GM06990 (cell line): ENCODE data around the gene OR4C6.

Experiments
- DNase-seq: peaks from one replicate; pipeline ENCODE4 v3.0.0-alpha.2; 2011; ENCODE audit not compliant: insufficient read length; ENCODE audit errors: extremely low read depth
- H3K27me3 ChIP-seq: replicated peaks from 2 replicates; pipeline ENCODE4 v1.6.0; 2011; ENCODE audit warnings: low read length; ENCODE audit not compliant: control insufficient read depth, insufficient read depth
- H3K36me3 ChIP-seq: 2 replicates; pipeline ENCODE4 v1.5.1; 2011; ENCODE audit warnings: low read length; ENCODE audit not compliant: control insufficient read depth, insufficient read depth
- H3K4me3 ChIP-seq: replicated peaks from 2 replicates; pipeline ENCODE4 v1.5.1; 2011; ENCODE audit warnings: low read depth, mild to moderate bottlenecking, control low read depth, low read length
- TF ChIP-seq, protein P1 (sequence below): IDR thresholded peaks from 2 replicates; pipeline ENCODE4 v1.5.1; 2011; ENCODE audit warnings: low read length, control low read depth, mild to moderate bottlenecking, inconsistent platforms; ENCODE audit not compliant: insufficient read depth, poor library complexity, severe bottlenecking

The OR4C6 gene

DNA sequence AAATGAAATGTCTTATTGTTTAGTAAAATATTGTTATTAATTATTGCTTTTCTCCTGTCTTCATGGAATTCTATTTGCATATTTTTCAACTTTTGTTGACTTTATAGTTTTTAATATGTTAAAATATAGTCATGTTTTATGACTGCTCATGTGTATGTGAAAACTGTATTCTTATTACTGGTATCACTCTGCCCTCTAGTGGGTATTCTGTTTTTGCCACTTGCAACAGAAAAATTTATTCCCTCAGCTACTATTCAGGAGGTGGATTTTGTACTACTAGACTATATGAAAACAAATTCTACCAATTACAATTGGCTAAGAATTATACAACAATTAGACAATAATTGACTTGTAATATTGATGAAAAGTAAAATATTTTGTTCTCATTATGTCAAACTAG is 45.0 kb downstream of the OR4C6 start:
- H3K36me3 ChIP-seq, result no peaks in the 10 kb centered on the region
- TF ChIP-seq, protein P1, sequence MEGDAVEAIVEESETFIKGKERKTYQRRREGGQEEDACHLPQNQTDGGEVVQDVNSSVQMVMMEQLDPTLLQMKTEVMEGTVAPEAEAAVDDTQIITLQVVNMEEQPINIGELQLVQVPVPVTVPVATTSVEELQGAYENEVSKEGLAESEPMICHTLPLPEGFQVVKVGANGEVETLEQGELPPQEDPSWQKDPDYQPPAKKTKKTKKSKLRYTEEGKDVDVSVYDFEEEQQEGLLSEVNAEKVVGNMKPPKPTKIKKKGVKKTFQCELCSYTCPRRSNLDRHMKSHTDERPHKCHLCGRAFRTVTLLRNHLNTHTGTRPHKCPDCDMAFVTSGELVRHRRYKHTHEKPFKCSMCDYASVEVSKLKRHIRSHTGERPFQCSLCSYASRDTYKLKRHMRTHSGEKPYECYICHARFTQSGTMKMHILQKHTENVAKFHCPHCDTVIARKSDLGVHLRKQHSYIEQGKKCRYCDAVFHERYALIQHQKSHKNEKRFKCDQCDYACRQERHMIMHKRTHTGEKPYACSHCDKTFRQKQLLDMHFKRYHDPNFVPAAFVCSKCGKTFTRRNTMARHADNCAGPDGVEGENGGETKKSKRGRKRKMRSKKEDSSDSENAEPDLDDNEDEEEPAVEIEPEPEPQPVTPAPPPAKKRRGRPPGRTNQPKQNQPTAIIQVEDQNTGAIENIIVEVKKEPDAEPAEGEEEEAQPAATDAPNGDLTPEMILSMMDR, result peak; percentile 54
- no peak for DNase-seq
- H3K4me3 ChIP-seq, result no peak overlapping the region
- H3K27me3 ChIP-seq, result no peaks in the 10 kb centered on the region

DNA sequence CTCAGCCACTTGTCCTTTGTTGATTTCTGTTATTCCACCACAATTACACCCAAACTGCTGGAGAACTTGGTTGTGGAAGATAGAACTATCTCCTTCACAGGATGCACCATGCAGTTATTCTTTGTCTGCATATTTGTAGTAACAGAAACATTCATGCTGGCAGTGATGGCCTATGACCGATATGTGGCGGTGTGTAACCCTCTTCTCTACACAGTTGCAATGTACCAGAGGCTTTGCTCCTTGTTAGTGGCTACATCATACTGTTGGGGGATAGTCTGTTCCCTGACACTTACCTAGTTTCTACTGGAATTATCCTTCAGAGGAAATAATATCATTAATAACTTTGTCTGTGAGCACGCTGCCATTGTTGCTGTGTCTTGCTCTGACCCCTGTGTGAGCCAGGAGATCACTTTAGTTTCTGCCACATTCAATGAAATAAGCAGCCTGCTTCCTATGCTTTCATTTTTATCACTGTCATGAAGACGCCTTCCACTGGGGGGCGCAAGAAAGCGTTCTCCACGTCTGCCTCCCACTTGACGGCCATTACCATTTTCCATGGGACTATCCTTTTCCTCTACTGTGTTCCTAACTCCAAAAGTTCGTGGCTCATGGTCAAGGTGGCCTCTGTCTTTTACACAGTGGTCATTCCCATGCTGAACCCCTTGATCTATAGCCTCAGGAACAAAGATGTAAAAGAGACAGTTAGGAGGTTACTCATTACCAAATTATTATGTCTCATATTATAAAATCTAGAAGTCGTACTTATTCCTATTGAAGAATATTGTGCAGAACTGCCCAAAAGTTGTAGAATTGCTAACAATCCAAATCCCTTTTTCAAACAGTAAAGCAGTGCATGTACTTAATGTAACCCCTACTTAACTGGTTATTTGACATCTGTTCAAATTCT is 53.2 kb downstream of the OR4C6 start:
- DNase-seq, result no peak
- TF ChIP-seq, protein P1, result peak; percentile 48
- Histone ChIP-seq H3K4me3 (no peak overlapping the region), H3K27me3 (no peaks in the 10 kb centered on the region), H3K36me3 (no peaks in the 10 kb centered on the region)
